Measurements from ENCODE around the gene SLC7A6OS.

Gene SLC7A6OS

DNA sequence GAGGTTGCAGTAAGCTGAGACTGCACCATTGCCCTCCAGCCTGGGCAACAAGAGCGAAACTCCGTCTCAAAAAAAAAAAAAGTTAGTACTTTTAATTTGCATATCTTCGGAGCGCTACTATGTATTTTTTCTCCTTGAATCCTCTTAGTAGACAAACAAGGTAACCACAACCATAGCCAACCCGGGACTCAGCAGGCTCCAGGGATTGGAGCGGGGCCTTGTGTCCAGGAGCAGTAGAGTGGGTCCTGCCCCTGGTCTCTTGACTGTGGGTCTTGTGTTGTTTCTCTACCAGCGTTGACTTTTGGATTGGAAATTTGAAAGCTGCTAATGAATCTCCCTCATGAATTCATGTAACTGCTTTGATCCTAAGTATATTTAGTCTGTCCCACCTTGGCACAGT lies 32.4 kb upstream of the SLC7A6OS start:
- FAIRE-seq: no peak

DNA sequence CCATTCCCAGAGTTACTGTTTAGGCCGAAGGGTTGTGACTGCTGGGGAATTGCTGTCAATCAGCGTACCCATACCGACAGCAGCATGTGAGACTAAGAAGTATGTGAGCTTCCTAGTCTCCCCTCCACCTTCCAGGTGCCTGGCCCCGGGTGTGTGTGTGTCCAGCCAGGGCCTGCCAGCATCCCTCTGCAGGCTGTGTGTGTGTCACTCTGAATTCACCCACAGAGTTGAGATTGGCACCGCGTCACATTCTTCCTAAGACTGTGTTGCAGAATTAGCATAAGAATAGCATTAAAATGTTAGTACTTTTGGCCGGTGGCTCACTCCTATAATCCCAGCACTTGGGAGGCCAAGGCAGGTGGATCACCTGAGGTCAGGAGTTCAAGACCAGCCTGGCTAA lies 31.9 kb upstream of the SLC7A6OS start:
- FAIRE-seq: no peak

DNA sequence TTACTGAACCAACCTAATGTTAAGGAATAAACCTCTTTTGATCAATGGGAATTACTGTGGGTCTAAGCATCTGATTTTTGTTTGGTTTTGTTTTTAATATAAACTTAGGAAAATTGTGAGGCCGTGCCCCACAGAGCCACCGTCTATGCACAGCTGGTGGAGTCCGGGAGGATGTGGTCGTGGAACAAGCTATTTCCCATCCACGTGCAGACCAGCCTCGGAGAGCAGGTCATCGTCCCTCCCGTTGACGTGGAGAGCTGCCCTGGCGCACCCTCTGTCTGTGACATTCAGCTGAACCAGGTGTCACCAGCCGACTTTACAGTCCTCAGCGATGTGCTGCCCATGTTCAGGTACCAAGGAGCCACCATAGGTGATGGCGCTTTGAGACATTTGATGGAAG lies 28.5 kb upstream of the SLC7A6OS start:
- FAIRE-seq: no peak

DNA sequence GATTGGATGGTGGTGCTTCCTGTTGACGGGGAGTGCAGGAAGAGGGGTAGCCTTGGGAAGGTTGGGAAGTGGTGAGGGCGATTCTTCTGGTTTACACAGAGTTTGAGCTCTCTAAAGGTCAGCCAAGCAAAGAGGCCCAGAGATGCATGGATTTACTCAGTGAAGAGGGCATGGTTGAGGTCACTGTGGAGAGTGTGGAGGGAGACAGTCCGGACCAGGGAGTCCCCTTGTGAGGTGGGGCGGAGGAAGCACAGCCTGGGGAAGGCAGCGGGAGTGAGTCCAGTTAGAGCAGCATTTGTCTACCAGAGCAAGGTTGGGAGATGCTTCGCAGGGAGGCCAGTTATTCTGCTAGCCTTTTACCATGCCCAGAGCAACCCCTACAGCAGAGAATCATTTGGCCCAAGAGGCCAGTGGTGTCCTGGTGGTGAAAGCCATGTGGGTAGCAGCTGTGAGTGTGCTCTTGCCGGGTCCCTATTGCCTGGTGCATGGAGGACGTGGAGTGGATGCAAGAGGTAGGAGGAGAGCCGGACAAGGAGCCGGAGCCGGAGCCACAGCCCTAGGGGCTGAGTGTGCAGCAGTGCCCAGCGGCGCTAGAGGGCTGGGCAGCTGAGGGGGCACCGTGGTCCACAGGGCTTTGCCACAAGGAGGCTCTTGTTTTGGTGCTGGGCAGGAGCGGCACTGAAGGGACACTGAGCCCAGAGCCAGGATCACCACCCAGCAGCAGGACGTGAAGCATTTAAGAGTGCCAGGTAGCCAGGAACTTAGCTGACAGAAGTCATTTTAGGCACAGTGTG lies 27.8 kb upstream of the SLC7A6OS start:
- FAIRE-seq: no peak

DNA sequence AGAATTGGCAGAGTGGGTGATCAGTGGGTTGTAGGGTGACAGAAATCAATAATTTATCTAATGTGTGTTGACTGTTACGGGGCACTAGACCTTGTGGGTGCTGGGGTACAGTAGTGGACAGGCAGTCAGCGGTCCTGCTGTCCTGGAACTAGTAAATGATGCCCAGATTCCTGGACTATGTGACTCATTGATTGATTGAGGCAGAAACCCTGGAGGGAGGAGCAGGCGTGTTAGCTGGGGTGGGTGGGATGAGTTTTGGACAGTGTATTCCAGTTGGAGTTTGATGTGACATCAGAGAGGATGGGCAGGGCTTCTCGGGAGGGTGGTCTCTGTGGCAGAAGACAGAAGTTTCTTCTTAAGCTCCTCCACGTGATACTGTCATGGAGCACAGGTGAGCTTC lies 24.4 kb upstream of the SLC7A6OS start:
- no peak for FAIRE-seq

DNA sequence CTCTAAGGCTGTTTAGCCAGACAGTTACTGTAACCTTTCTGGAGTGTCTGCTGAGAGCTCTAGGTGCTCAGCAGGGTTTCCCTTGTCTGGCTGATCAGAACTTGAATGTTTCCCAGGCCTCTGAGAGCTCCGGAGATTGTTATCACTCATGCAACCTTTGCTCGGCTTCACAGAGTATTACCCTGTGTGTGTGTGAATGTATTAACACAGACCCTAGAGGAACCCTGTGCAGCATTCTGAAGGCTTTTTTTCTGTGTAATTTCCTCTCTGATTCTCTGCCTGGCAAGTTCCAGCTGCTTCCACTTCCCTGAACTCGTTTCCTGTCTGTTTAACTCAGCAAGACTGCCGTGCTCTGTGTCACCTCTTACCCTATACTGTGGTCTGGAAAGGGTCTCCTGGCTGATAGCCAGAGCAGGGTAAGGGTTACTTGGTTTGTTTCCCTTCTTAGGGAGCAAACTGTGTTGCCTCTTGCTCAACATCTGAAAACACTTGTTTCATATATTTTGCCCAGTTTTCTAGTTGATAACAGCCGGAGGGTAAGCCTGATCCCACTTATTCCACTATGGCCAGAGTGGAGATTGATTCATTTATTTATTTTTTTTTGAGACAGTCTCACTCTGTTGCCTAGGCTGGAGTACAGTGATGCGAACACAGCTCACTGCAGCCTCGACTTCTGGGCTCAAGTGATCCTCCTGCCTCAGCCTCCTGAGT lies 21.8 kb upstream of the SLC7A6OS start:
- no peak for FAIRE-seq

DNA sequence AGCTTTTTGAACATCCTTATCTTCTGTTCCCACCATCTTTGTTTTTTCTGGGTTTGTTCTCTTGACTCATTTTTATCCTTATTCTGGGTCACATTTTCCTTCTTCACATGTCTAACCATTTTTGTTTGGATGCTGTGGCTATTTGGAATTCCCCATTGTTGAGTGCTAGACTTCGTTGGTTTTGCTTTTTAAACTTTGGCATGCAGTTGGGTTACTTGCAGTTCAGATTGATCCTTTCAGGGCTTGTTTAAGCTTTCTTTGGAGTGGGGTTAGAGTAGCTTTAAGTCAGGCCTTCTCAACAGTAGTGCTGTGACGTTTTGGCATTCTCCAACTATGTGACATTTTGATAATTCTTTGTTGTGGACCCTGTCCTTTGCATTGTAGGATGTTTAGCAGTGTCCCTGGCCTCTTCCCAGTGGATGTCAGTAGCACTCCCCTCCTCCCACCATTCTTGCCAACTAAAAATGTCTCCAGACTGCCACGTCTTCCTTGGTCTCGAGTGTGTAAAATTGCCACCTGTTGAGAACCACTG lies 21.2 kb upstream of the SLC7A6OS start:
- FAIRE-seq: no peak

DNA sequence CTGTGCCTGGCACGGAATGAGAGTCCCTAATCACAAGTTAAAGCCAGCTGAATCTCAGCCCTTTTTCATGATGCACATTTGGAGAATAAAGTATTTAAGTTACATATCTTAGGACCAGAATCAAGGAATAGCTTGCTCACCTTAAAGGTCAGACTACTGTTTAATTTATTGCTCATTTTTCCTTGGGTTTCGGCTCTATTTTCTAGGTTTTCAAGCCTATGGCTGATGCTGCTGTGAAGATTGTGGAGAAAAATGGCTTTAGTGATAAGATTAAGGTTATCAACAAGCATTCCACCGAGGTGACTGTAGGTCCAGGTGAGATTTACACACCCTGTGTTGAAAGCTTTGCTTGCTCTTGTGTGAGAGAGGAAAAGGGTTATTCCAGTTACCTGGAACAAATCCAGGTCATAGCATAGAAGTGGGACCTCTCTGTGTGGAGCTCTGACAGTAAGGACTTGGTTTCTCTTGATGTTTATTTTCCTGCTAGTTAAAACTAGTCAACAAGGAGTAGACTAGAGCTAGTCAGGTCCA lies 18.2 kb upstream of the SLC7A6OS start:
- no peak for FAIRE-seq

DNA sequence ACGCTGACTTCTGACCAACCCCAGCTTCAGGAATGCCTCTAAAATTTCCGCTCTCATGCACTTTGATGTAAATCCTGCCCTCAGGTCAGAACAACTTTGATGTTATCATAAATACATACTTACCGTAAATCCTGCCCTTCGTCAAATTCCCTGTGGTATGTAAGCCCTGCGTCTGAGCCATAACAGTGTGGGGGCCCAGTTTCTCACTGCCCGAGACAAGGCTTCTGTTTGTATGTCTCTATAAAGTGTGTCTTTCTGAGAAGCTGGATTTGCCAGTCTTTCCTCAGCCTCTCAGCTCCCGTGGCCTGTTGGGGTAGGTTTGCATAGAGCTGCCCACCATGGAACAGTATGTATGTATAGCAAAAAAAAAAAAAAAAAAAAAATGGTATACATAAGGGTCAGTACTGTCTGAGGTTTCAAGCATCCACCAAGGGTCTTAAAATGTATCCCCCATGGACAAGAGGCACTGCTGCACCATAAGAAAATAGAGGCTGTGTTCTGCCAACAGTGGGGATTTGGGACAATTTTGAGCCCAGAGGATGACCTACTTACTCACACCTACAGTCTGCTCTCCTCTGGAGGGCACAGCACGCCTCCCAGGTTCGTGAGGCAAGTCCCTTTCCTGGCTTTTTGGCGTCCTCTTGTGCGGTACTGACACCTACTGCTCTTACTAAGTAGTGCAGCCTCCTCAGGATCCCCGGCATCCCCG lies 17.6 kb upstream of the SLC7A6OS start:
- no peak for FAIRE-seq

DNA sequence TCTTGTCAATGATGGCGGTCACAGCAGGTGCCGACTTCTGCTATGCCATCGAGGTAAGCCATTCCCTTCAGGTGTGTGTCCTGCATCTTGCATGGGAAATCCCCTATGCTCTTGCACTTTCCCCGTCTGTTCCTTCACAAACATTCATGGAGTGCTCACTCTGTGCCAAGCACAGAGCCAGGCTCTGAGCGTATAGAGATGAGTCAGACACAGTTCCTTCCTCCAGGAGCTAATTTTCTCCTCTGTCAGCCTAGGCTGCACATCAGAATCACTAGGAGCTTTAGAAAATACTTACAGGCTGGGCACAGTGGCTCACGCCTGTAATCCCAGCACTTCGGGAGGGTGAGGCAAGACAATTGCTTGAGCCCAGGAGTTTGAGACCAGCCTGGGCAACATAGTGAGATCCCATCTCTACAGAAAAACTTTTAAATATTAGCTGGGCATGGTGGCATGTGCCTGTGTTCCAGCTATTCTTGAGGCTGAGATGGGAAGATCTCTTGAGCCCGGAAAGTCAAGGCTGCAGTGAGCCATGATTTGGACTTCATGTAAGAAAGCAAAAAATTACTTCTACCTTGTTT lies 14.1 kb upstream of the SLC7A6OS start:
- no peak for FAIRE-seq

DNA sequence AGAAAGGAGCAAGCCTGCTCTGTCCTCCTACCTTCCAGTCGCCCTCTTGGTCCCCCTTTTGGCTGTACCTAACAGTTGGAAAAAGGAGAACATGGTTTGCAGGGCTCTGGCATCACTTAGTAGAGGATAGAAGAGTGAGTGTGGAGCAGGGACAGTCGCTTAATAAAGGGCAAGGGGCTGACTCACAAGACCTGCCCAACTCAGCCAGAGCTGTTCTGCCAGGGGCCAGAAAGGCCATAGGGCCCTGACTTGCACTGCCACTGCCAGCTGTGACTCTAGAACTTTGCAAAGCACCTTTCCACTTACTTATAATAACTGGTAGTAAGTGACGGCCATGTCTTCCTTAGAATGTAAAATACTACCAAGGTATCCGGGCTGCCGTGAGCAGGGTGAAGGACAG lies 13.6 kb upstream of the SLC7A6OS start:
- no peak for FAIRE-seq

DNA sequence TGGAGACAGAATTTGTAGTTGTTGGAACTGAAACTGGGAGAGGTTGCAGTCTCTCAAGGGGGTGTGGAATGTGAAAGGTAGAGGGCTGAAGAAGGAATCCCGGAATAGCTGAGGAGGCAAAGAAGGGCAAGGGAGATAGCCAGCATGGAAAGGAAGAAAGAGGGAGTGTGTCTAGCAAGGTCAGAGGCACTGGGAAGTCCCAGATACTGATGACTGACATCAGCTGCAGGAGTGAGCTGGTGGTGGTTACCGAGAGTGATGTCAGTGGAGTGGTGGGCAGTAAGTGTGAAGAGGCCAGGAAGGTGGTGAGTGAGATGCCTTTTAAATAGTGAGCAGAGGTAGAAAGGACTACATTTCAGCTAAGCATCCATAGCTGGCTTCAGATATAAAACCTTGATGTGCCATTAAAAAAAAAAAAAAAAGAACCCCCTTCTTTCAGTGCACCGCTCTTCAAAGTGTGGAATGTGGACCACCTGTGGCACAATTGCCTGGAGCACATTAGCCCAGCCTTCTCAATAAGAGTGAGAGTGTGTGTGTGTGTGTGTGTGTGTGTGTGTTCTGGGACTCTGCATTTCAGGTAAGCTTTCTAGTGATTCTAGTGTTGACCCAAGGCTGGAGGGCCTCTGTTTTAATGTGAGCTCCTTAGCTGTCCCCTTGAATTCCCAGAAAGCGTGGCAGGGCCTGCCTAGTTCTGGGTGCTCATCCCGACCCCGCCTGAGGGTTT lies 8.6 kb upstream of the SLC7A6OS start:
- FAIRE-seq: no peak

DNA sequence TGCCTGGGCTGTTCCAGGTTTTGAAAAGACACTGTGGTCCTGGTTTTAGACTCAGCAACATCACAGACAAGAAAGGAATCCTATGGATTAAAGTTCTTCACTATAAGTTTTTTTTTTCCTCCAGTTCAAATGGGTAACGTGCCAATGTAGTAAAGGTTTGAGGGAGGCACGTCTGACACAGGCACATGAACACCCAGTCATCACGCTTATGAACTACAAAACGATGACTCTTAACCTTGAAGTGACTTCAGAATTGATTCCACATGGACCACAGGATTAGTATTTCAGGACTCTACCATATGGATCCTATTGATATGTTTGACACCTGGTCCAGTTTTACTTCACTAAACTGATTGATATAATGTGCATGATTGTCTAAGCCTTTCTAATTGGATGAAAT lies 2.4 kb upstream of the SLC7A6OS start:
- no peak for FAIRE-seq

DNA sequence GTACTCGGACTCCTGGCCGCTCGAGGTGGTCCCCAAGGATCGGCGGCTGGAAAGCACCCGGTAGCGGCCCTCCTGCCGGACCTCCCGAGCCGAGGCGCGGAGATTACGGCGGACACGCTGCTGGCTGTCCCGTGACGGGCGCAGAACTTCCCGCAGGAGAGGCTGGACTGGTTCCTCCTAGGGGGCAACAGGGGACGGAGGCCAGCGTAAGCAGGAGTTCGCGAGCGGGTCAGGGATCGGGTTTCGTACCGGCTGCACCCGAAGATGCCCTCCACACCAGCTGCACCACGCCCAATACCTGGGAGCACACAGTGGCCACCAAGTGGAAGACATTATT lies 341 bp downstream of the SLC7A6OS start:
- no peak for FAIRE-seq

DNA sequence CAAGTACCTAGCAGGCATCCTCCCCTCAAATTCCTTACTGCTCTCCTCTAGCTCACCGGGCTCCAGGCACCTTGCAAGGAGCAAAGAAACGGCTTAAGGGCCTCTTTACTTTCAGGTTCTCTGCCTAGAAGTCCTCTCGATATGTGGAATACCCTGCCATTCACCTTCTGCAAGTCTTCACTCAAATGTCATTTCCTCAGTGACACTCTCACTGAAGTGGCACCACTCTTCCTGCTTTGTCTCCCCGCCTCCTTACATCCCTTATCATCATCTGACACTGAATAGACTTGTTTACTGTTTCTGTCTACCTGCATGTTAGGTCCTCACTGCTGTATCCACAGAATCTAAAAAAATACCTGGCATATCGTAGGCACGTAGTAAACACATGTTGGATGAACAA lies 947 bp downstream of the SLC7A6OS start:
- no peak for FAIRE-seq

DNA sequence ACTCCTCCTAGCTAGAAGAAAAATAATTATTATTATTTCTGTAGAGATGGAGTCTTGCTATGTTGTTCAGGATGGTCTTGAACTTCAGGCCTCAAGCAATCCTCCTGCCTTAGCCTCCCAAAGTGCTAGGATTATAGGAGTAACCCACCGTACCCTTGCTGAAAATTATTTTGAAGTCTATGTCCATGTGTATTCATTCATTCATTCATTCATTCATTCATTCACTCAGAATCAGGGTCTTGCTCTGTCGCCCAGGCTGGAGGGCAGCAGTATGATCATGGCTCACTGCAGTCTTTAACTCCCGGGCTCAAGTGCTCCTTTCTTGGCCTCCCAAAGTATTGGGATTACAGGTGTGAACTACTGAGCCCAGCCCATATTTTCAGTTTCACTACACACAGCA lies 4.1 kb downstream of the SLC7A6OS start:
- no peak for FAIRE-seq

DNA sequence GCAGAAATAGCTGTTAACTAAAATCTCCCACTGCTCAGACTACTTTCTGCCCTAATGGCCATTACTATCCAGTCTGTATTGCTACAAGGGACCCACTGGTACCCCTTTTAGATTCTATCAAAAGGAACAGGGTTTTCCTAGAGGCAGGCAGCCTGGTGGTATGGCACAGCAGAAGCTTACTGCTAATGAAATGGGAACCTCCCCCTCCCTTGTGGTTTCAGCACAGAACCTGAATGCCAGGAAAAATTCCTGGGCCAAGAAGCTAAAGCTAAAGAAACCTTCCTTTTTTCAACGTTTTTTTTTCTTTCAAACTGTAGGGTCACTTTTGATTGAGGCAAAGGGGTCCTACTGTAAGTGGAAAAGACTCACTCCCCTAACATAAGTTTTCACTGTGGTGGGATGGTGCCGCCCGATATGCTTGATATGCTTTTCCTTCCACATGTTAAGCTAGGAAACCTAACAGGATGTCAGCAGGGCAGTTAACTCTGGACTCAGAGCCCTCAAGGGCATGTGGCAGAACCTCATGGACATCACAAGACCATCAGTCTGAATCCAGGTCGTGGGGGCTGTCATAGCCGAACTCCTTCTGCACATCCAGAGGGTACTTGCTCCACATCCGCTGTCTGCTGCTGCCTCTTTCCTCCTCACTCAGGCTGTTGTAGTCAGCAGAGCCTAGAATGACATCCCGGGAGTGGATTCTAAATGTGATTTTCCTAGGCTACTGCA lies 9.8 kb downstream of the SLC7A6OS start:
- no peak for FAIRE-seq

DNA sequence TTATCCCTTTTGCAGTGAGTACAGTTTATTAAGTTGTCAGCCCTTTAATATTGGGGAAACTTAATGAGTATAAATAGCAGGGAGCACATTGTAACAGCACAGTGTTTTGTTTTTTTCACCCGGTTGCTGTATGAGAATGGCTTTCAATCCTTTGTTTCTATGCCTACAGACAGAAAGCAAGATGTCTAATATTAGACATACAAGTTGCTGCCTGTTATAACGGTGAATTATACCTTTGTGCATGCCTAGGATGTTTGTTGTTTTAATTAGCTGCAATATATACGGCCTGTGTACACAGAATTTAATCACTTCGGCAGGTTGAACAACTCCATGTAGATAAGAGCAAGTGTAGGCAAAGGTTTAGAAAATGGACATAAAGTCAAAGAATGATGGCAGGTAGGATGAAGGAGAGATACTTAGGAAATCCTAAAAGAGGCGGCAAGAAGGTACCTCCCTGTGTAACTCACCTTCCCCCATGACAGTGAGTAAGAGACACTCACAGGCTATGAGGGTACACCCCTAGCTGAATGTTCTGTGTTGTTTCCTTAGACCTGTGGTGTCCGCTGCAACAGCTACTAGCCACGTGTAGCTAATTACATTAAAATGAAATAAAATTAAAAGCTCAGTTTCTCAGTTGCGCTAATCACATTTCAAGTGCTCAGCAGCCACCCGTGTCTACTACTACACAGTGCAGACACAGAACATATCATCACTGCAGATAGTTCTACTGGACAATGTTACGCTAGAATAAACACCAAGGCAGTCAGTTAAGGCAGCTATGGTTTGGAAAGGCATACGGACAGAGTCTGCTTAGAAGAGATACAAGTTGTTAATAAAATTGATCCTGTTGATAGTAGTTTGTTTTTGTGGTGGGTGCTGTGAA lies 10.9 kb downstream of the SLC7A6OS start:
- no peak for FAIRE-seq

DNA sequence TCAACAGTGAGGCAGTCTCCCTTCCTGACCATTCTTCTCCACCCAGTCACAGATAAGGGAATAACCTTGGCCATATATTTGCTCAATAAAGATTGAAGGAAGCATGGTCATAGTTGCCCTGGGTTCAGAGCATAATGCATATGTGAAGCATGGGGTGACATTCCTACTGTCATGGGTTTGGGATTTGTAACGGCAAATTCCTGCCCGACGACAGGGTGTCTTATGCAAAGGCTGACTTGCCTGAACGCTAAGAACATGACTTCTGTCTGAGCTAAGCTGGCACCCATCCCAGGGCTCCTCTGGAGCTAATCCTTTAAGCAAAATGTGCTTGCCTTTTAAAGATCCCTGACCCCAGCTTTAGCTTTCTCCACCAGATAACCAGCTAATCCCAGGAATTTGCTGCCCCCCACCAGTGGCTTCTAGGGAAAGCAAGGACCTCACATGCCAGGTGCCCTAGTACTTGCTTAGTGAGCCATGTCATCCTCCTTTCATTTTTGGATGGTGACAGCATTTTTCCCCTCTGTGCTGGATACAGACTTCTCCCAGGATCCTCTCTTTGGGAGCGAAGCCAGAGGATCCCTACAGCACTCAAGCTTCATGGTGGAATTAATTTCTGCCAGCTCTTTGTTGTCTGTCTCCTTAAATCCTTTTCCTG lies 11.7 kb downstream of the SLC7A6OS start:
- no peak for FAIRE-seq

DNA sequence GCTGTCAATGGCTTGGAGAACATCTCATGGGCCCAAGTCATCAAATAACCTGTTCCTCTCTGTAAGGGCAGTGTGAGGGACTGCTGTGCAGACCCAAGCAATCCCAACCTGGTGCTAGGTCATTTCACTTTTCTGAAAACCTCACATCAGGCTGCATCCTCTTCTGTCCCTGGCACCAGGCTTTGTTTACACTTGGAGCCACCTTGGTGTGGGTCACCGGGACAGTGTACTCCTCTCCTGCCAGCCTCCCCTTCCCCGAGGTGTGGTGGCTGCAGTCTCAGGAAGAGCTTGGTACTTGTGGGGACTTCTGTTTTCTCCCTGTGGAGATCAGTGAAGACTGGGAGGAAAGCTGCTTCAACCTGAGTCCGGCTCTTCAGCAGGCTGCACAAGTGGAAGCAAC lies 12.4 kb downstream of the SLC7A6OS start:
- no peak for FAIRE-seq
